Lung (tissue), 12 donors: ENCODE data around the gene SLCO1A2. TPM values are rescaled to one million over a fixed set of nuclear protein-coding genes. Genes with fewer than 3 reads are reported as not detected.

ENCODE experiments used
- ATAC-seq: fragments of 200-7000 bp; cut with Tn5 transposase; one replicate; pipeline ENCODE4 v1.9.1; 2020; ENCODE audit warnings: moderate number of reproducible peaks; ENCODE audit not compliant: insufficient read depth, low FRiP score
- DNase-seq, 3 donors: peaks; one replicate each; pipeline ENCODE4 v3.0.0-alpha.2; 2013 to 2017
- H3K27ac ChIP-seq, 2 donors: one replicate each; pipeline ENCODE4 v1.5.1; 2013; ENCODE audit warnings: mild to moderate bottlenecking in 2 of 2, moderate library complexity in 2 of 2, control low read depth in 1 of 2, inconsistent platforms in 1 of 2, low read depth in 1 of 2, low read length in 1 of 2
- H3K27me3 ChIP-seq, 3 donors: one replicate each; pipeline ENCODE4 v1.5.1; 2013; ENCODE audit warnings: low read length in 2 of 3; ENCODE audit not compliant: control insufficient read depth in 3 of 3, insufficient read depth in 3 of 3
- H3K36me3 ChIP-seq, 4 donors: one replicate each; pipeline ENCODE4 v1.5.1; 2013; ENCODE audit warnings: low read length in 4 of 4, mild to moderate bottlenecking in 1 of 4, moderate library complexity in 1 of 4; ENCODE audit not compliant: control insufficient read depth in 4 of 4, insufficient read depth in 4 of 4
- H3K4me1 ChIP-seq, 5 donors: one replicate each; pipeline ENCODE4 v1.5.1; 2013; ENCODE audit warnings: low read length in 5 of 5, mild to moderate bottlenecking in 2 of 5, moderate library complexity in 1 of 5; ENCODE audit not compliant: control insufficient read depth in 5 of 5, insufficient read depth in 5 of 5
- H3K4me3 ChIP-seq: one replicate; pipeline ENCODE4 v1.5.1; 2013; ENCODE audit warnings: mild to moderate bottlenecking, control low read depth, moderate library complexity
- H3K9ac ChIP-seq, 2 donors: one replicate each; pipeline ENCODE4 v1.5.1; 2013; ENCODE audit warnings: low read length in 2 of 2, control low read depth in 1 of 2; ENCODE audit not compliant: insufficient read depth in 1 of 2
- H3K9me3 ChIP-seq, 4 donors: one replicate each; pipeline ENCODE4 v1.5.1; 2013; ENCODE audit warnings: low read length in 3 of 4, mild to moderate bottlenecking in 1 of 4, moderate library complexity in 1 of 4; ENCODE audit not compliant: control insufficient read depth in 4 of 4, insufficient read depth in 3 of 4
- WGBS, 2 donors: extraction: QIAGEN DNeasy Blood & Tissue Kit; methylation state at CpG; one replicate each; pipeline ENCODE4 v1.1.7; 2013; 5-methylcytosine and 5-hydroxymethylcytosine counted together
- polyA plus RNA-seq, 2 donors: library from polyadenylated mRNA; stranded (reverse); fragments of 200-250 nt; gene quantifications; one replicate each; pipeline ENCODE4 v1.2.1, GENCODE V29; 2013
- total RNA-seq, 2 donors: library from RNA; depleted of rRNA in 1 of 2; stranded (reverse); fragments of >200 nt in 1 of 2; gene quantifications; one replicate each; pipeline ENCODE4 v1.2.1, GENCODE V29; 2014 to 2021
- TF ChIP-seq, protein P1 (sequence below): IDR thresholded peaks from 2 replicates; pipeline ENCODE4 v1.5.1; 2012; ENCODE audit warnings: mild to moderate bottlenecking; ENCODE audit errors: control extremely low read depth, extremely low read depth
- donor health status: control.
- donor health status: control.
- donor health status: Bipolar disorder and iron deficiency.
- donor health status: healthy.
- donor health status: DM: yes; HTN: yes; CAD: no.

The SLCO1A2 gene
- total and polyA plus RNA-seq, 4 donors = 0.33 to 1.1 (median 0.34) TPM; not detected in 1

DNA sequence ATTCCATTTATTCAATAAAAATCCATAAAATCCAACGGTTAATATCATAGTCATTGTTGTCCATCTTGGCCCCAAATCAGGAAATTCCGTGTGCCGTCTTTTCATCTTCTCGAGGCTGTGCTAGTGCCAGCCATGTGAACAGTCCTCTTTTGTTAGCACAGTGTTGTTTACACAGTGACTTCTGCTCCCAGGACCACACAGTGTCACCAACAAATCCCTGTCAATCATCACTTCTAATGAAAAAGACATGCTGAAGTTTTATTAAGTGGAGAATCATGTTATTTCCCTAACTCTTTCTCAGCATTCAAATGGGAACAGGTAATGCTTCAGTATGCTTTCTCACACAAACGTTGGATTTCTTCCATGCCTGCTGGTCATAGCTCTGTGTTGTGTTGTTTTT lies 1.9 kb upstream of the SLCO1A2 start:
- Histone ChIP-seq H3K4me3 (no peak overlapping the region), H3K27me3 (no peaks in the 10 kb centered on the region), H3K4me1 (peaks cover 0 to 1% (median 0%) of the 10 kb centered on the region in 5 donors), H3K9ac (no peak overlapping the region), H3K9me3 (no peaks in the 10 kb centered on the region), H3K27ac (no peak overlapping the region), H3K36me3 (no peaks in the 10 kb centered on the region)
- no peak for DNase-seq
- TF ChIP-seq, protein P1, sequence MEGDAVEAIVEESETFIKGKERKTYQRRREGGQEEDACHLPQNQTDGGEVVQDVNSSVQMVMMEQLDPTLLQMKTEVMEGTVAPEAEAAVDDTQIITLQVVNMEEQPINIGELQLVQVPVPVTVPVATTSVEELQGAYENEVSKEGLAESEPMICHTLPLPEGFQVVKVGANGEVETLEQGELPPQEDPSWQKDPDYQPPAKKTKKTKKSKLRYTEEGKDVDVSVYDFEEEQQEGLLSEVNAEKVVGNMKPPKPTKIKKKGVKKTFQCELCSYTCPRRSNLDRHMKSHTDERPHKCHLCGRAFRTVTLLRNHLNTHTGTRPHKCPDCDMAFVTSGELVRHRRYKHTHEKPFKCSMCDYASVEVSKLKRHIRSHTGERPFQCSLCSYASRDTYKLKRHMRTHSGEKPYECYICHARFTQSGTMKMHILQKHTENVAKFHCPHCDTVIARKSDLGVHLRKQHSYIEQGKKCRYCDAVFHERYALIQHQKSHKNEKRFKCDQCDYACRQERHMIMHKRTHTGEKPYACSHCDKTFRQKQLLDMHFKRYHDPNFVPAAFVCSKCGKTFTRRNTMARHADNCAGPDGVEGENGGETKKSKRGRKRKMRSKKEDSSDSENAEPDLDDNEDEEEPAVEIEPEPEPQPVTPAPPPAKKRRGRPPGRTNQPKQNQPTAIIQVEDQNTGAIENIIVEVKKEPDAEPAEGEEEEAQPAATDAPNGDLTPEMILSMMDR = no peak
- WGBS, 2 donors = 55 to 76% methylated on average over 5 of the region's 5 CpGs
- ATAC-seq = no peak

DNA sequence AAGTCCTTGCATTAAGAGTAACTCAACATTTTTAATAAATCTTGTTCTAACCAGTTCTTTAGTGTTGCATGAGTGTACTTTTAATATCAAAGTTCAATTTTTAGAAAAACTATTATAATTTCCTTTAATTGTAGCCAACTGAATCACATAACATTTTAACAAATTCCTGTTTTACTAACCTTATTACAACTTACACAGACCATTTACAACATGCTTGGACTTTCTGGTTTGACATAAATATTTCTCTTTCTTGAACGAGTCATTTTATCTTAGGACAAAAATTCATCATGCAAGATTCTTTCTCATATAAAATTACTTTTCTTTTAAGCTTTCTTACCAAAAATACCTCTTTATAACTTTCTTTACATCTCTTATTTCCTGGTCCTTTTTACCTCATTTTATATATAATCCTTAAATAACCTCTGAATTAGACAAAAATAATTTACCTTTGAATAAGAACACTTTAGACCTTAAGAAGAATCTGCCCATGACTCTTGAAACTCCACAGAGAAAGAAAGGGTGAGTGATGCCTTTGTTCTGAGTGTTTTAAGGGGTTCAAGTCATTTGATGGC lies 3.9 kb downstream of the SLCO1A2 start:
- Histone ChIP-seq H3K27me3 (no peaks in the 10 kb centered on the region), H3K36me3 (no peaks in the 10 kb centered on the region), H3K9ac (no peak overlapping the region), H3K4me3 (no peak overlapping the region), H3K9me3 (peaks cover 0 to 15% (median 11%) of the 10 kb centered on the region in 4 donors), H3K27ac (no peak overlapping the region), H3K4me1 (no peaks in the 10 kb centered on the region)
- ATAC-seq (no peak), DNase-seq (no peak)
- TF ChIP-seq, protein P1 = no peak
- WGBS, 2 donors = 73% methylated on average over 1 of the region's 1 CpG

DNA sequence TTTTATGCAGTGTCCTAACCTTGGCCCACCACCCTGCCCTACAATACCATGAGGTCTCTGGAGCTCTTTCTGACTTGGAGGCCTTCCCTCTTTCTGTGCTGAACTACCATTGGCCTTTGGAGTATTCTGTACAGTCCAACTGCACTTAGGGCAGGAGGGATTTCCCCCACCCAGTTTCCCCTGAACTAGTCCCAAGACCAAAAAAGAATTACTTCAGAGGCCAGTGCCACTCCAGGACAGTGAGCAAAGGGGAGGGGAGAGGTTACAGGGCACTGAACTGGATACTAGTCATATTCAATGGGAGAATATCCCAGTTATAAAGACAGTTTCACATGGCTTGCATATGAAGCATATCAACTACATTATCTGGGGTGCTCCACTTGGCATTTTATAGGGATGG lies 6.1 kb downstream of the SLCO1A2 start:
- H3K36me3 ChIP-seq = no peaks in the 10 kb centered on the region
- TF ChIP-seq, protein P1 = no peak
- H3K4me3 ChIP-seq = no peak overlapping the region
- no peaks in the 10 kb centered on the region for H3K4me1 ChIP-seq
- peaks cover 0 to 16% (median 11%) of the 10 kb centered on the region in 4 donors for H3K9me3 ChIP-seq
- DNase-seq (no peak), ATAC-seq (no peak)
- no peak overlapping the region for H3K27ac ChIP-seq
- H3K27me3 ChIP-seq = no peaks in the 10 kb centered on the region
- H3K9ac ChIP-seq = no peak overlapping the region

DNA sequence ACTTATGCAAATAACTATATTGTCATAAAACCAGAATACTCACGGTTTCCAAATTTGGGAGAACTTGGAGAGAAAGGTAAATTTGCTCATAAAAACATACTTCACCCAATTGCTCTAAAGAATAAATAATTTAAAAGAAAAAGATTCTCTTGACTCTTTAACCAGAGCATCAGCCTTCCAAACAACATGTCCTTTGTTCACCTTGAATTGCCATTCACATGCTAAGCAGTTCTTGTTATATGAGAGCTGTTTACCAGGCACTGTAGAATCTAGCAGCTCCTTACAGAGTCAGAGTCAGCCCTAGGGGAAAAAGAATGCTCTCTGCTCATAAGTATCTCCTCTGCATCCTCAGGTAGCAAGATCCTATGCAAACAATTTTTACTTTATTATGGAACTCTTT lies 10.2 kb downstream of the SLCO1A2 start:
- H3K4me3 ChIP-seq = no peak overlapping the region
- TF ChIP-seq, protein P1 = no peak
- ATAC-seq = no peak
- no peaks in the 10 kb centered on the region for H3K4me1 ChIP-seq
- 32 to 39% methylated on average over 1 of the region's 1 CpG for WGBS, 2 donors
- no peak overlapping the region for H3K9ac ChIP-seq
- no peaks in the 10 kb centered on the region for H3K36me3 ChIP-seq
- H3K9me3 ChIP-seq = peaks cover 0 to 16% (median 9%) of the 10 kb centered on the region in 4 donors
- no peaks in the 10 kb centered on the region for H3K27me3 ChIP-seq
- no peak for DNase-seq
- H3K27ac ChIP-seq = no peak overlapping the region
